ENCODE measurements around the gene KNOP1. TPM values are rescaled to one million over a fixed set of nuclear protein-coding genes. Genes with fewer than 3 reads are reported as not detected.

Gene KNOP1
- total RNA-seq, 1 donor from 2014 or later: 16.5 TPM

DNA sequence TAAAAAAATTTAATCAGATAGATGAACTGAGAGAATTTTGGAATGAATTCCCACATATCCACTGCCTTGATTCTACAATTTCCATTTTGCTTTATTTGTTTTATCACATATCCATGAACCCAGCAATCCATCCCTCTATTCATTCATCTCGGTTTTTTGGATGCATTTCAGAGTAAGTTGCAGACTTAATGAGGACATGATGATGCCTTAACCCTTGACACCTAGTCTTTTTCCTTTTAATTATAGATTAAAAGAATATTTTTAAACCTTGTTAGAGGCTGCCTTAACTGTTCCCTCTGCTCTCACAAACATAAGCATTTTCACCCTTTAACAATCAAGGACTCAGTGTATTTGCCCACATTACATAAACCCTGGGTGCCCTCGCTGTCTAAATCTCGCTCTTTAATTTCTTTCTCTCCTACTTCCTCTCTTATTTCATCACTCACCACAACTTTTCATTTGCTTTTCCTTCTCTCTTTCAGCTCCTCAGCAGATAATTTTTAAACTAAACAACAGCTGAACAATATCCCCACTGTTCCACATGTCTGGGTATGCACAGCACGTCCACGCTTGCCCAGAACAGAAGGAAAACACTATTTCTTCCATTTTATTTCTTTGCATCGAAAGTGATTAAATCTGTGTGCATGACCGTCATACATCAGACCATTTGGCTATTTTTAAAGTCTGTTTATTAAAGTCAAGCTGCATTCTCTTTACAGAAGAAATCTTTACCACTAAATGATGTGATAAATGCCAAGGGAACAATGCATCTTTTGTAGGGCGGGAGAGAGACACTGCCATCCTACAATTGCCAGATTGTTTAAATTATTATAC lies 40.0 kb upstream of the KNOP1 start:
- TF ChIP-seq, protein P1, sequence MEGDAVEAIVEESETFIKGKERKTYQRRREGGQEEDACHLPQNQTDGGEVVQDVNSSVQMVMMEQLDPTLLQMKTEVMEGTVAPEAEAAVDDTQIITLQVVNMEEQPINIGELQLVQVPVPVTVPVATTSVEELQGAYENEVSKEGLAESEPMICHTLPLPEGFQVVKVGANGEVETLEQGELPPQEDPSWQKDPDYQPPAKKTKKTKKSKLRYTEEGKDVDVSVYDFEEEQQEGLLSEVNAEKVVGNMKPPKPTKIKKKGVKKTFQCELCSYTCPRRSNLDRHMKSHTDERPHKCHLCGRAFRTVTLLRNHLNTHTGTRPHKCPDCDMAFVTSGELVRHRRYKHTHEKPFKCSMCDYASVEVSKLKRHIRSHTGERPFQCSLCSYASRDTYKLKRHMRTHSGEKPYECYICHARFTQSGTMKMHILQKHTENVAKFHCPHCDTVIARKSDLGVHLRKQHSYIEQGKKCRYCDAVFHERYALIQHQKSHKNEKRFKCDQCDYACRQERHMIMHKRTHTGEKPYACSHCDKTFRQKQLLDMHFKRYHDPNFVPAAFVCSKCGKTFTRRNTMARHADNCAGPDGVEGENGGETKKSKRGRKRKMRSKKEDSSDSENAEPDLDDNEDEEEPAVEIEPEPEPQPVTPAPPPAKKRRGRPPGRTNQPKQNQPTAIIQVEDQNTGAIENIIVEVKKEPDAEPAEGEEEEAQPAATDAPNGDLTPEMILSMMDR (conservative IDR thresholded peaks at IDR 0.05; ENCODE audit: low read depth, low read length): no peak
- DNase-seq (ENCODE audit: low read depth): no peak

DNA sequence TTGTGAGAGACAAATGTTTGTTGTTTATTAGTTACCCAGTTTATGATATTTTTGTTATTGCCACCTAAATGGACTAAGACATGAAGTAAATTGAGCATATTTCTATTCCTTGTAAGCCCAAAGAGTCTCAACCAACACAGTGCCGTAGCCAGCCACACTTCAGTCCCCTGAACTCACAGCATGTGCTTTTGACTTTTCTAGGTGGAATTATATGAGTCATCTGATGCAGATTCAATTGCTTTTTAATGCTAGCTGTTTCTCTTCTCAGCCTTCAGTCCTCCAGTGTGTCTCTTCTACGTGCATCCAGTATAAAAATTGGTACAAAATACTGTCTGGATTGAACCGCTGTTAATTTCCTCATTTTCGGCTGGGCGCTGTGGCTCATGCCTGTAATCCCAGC lies 39.0 kb upstream of the KNOP1 start:
- no peak for DNase-seq (ENCODE audit: low read depth)
- no peak overlapping the region for H3K4me3 ChIP-seq (ENCODE audit: low read depth, low read length)
- TF ChIP-seq, protein P1 (conservative IDR thresholded peaks at IDR 0.05; ENCODE audit: low read depth, low read length): no peak

More for the DNA sequence above, 40.0 kb upstream of the KNOP1 start:
- H3K4me3 ChIP-seq (ENCODE audit: low read depth, low read length): no peak overlapping the region

DNA sequence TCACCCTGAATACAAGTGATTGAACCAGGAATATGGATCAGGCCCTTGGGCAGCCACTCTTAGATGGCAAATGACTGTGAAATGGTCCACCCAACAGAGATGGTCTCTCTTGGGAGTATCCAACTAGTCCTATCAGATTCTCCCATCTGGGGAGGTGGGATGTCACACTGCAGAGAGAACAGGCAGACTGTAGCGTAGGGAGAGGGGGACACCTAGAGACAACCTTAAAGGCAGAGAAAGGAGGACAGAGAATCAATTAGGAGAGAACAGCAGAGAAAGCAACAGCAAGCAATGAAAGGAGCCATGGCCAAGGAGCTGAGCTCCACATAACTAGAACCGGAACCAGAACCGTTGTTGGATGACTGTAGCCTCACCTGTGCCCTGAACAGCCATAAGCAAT lies 37.2 kb upstream of the KNOP1 start:
- DNase-seq (ENCODE audit: low read depth): no peak
- no peak overlapping the region for H3K4me3 ChIP-seq (ENCODE audit: low read depth, low read length)
- TF ChIP-seq, protein P1 (conservative IDR thresholded peaks at IDR 0.05; ENCODE audit: low read depth, low read length): no peak

DNA sequence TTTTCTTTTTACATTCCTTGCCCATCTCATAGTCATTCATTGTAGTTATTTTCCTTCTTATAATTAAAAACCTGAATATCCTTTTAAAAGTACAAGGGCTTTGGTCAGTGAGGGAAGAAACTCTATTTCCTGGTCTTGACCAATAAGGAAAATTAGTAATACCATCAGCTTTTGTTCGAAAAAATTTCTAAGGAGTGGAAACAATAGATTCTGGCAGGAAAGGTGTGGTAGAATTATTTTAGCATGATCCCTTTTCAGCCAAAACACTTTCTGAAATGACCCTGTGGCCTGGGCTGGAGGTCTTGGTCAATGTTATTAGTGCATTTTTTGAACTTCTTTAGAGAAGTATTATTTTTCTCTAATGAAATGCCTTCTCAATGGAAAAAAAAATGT lies 36.6 kb upstream of the KNOP1 start:
- no peak for DNase-seq (ENCODE audit: low read depth)
- no peak overlapping the region for H3K4me3 ChIP-seq (ENCODE audit: low read depth, low read length)
- TF ChIP-seq, protein P1 (conservative IDR thresholded peaks at IDR 0.05; ENCODE audit: low read depth, low read length): no peak

DNA sequence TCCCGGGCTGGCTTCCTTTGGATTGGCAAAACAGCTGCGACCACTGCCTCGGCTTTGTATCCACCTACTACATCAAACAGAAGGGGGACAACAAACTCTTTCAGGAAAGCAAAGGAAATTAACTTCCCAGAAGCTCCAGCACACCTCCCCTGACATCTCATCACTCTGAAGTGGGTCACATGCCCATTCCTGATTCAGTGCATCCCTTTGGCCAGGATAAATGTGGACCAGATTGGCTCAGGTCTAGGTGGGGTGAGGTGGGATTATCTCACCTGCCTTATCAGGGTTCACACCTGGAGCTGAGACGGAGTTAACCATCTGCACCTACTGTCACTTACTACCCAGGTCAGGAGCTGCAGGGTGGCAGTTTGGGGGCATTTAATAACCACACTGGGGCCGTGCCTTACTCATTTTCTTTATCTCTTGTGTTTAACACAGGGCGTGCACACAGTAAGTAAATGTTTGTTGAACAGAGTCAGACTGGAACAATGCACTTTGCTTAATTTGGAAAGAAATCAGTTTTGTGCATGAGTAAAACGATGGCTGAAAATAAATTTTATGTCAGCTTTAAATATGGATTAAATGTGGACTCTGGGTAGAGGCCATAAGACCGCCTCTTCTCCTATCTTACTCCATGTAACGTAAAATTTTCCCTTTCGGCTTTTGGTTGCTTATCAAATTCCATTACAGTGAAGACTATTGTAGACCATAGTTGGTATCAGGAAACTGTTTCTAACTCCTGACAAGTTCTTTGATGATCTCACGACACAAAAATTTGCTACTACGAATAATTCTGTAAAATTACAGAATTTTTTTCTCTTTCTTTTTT lies 36.0 kb upstream of the KNOP1 start:
- H3K4me3 ChIP-seq (ENCODE audit: low read depth, low read length): no peak overlapping the region
- TF ChIP-seq, protein P1 (conservative IDR thresholded peaks at IDR 0.05; ENCODE audit: low read depth, low read length): no peak
- DNase-seq (ENCODE audit: low read depth): no peak

DNA sequence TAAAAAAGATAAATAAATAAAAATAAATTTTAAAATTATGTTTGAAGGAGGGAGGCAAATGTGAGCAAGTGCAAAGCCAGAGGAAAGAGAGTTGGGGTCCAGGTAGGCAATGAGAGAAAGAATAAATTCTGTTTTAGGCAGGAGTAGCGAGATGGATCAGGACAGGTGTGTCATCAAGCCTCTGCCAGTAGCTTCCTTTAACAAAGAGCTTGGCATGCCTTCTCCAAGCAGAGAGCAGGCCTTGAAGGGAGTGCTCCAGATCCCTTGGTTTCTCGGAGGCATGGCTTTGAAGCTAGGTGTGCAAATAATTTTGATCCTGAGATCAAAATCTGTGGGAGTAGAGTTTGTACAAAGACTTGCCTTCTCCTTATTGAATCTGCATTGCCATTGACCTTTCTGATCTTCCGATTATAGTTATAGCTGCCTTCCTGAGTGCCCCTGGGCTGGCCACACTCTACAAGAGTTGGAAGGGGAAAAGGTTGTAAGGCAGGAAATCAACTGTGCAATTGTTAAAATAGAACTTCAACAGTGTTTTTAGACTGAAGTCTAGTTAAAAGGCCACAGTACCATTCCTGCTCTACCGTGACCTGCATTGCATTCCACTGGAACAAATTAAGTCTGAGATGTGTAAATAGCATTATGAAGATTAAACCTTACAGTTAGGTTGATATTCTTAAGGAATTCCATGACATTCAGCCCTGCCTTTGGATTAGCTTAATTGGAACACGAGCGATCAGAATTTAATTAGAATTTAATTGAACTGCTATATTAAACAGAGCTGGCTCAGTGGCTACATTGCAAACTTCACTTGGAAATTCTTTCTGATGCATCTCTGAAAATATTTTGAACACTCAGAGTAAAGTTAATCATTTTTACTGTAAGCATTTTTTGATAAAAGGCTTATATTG lies 33.7 kb upstream of the KNOP1 start:
- DNase-seq (ENCODE audit: low read depth): no peak
- H3K4me3 ChIP-seq (ENCODE audit: low read depth, low read length): no peak overlapping the region
- TF ChIP-seq, protein P1 (conservative IDR thresholded peaks at IDR 0.05; ENCODE audit: low read depth, low read length): no peak
